GM21390 (cell line): ENCODE results near the gene CAGE1.
A peak's percentile ranks its signal among the peaks of the same experiment; 100 is the strongest.
"Not testable (repeated sequence)": the region's sequence is repeated elsewhere in the genome, so short reads cannot be mapped to it uniquely, and the experiment has no call there.

Experiments
- ATAC-seq: cut with Tn5 transposase; IDR thresholded peaks from one replicate; pipeline ENCODE4 v1.9.1; 2021; ENCODE audit not compliant: unreplicated experiment

CAGE1 gene

DNA sequence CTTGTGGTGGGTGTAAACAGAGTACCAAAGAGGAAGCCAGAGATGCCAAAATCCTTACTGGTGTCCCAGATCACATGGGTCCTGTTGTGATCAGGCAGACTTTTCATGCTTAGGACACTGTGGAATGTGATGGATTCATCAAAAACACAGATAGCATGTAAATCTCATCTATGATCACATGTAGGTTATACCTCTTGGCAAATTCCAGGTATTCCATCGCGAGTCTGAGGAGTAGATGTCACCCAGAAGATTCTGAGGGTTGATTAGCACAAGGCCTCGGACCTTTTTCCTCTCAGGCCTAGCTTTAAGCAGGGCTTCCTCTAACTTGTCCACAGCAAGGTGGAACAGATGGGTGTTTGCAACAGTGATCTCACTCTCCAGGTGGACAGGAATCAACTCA is 48.3 kb downstream of the CAGE1 start:
- no peak for ATAC-seq

DNA sequence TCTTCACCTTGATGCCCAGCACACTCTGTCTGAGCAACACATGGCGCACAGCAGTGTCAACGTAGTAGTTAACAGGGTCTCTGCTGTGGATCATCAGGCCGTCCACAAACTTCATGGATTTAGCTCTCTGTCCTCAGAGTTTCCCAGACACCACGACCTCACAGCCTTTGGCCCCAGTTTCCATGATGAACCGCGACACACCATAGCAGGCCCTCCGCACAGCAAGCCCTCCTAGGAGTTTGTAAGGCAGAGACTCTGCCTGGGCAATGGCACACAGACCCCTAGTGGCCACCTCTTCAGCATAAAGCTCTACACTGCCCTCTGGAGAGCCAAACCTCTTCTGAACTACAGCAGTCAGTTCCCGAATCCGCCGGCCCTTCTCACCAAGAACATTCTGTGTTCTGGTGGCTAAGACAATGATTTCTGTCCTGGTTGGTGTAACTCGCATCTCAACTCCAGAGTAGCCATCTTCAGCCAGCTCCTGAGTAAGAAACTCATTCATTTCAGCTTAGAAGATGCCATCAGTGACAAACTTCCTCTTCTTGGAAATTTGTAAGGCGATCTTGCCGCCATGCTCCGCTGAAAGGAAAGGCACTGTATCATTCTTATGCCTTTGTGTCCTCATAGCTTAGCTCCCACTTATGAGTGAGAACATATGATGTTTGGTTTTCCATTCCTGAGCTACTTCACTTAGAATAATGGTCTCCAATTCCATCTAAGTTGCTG is 50.4 kb downstream of the CAGE1 start:
- not testable (repeated sequence) for ATAC-seq

DNA sequence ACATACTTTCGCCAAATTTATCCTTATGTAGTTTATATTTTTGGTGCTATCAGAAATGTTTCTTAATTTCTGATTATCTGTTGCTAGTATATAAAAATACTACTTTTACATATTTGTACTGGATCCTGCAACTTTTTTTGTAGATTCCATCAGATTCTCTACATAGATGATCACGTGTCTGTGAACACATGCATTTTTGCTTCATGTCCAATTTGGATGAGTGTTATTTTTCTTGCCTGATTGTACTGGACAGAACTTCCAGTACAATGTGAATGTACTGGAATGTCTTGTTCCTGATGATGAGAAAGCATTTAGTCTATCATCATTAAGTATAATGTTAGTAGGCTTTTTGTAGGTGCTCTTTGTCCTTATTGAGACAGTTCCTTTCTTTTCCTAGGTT is 51.5 kb downstream of the CAGE1 start:
- ATAC-seq, result no peak

DNA sequence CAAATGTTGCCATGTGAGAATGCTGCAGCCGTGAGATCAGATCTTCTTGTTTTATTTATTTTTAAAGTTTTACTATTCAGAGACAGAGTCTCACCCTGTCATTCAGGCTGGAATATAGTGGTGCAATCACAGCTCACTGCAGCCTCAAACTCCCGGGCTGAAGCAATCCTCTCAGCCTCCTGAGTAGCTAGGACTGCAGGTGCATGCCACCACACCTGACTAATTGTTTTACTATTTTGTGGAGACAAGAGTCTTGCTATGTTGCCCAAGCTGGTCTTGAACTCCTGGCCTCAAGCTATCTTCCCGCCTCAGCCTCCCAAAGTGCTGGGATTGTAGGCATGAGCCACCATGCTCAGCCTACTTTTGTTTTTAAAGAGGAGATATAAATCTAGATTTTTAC is 54.0 kb downstream of the CAGE1 start:
- no peak for ATAC-seq

DNA sequence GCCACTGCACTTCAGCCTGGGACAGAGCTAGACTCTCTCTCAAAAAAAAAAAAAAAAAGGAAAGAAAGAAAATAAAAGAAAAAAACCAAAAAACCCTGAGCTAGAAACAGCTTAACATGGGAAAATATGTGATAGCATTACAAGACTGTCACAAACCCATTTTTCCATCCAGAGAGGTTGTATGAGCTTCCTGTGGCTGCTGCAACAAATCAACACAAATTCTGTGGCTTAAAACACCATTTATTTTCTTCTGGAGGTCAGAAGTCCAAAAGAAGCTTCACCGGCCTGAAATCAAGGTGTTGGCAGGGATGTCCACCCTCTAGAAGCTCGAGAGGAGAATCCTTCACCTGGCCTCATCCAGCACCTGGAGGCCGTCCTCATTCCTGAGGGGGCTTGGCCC is 54.9 kb downstream of the CAGE1 start:
- ATAC-seq, result no peak

DNA sequence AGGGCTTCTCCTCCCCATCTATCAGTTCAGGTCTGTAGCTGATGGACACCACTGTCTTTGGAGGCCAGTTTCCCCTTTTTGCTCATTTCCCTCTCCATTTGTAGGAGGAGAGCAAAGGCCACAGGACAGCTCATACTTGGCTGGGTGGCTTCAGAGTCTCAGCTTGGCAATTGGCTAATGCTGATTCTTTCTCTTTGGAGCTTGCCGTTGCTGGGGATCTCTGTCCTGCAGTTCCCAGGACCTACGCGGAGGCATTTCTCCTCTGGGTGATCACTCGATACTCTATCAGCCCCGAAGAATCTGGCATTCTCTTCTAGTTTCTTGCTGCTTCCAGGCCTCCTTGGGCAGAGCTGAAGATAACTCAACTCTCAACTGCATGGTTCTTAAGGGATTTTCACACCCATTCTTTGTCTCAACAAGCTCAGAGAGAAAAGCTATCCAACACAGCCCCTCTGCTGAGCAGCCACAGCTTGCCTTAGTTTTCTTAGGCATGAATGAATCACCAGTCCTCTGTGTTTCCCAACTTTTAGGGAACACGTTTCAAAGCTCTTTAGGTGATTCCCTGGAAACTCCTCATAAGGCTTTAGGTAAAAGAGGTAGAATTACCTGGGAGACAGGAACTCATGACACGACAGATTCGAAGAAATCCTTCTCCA is 57.3 kb downstream of the CAGE1 start:
- no peak for ATAC-seq

DNA sequence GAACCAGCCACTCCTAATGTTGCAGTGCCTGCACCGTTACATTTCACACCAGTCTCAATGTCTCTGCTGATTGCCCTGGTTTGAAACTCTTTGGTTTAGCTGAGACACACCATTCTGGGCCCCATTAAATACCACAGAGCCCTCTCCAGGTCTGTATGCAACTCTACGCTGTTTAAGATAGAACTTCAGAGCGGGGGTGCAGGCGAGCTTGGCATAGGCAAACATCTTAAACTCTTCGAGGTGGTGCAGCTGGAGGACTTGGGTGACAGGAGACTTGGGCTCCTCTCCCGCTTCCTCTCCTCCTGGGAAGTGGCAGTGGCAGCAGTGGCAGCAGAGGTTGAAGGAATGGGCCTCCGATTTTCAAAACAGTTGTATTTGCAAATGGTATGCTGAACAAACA is 58.1 kb downstream of the CAGE1 start:
- no peak for ATAC-seq

DNA sequence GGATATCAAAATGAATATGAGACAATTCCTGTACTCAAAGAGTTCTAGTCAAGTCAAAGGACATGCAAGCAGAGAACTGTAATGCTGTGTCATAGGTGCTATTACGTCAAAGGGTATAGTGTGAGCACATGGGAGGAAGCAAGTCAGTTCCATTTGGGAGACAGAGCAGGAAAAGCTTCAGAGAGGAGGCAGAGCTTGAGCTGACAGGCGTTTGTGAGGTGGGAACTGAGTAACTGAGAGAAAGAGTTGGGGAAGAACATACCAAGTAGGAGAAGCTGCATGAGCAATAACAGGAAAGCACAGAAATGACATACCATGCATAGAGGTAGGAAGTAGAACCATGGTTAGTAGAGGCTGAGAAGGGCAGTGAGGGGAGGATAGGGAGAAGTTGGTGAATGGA is 61.3 kb downstream of the CAGE1 start:
- ATAC-seq, result no peak

DNA sequence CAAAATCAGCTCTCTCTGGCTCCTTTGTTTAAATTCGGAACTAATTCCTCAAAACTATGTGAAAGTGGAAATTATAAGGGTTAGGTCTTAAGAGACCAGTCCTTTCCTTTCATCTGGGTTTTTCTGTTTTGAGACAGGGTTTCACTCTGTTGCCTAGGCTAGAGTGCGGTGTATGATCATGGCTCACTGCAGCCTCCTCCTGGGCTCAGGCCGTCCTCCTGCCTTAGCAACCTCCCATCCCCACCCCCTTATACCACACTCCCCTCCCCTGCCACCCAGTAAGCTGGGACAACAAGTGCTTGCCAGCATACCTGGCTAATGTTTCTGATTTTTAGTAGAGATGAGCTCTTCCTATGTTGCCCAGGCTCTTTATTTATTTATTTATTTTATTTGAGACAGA is 63.8 kb downstream of the CAGE1 start:
- ATAC-seq, result no peak

DNA sequence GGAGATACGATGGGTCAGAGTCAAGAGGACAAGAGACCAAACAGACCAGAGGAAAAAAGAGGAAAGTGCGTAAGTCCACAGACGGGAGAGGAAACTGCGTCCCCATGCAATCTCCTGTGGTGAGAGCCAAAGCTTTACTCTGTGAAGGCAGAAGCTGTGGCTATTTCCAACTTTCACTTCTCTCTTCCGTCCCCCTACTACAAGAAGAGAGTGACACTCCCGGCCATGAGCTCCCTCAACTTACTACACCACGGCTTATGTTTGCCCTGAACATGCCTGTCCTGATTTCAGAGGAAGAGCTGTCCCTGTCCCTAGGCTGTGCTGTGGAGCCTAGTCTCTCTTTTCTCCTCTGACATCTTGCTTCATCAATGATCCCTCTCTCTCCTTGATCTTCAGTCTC is 65.0 kb downstream of the CAGE1 start:
- peak; percentile 71 for ATAC-seq

DNA sequence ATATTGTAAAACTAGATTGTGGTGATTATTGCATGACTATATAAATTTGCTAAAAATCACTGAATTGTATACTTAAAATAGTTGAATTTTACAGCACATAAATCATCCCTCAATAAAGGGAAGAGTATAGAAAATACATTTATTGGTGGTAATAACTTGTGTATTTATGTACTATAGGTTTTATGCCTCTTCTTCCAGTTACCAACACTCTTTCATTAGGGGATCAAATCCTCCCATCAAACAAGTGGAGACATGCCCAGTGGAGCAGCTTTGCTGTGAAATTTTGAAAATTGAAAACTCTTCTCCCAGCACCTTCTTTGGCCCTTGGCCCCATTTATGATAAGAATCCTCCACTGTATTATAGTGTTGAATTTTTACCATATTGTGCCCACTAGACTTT is 66.5 kb downstream of the CAGE1 start:
- no peak for ATAC-seq

DNA sequence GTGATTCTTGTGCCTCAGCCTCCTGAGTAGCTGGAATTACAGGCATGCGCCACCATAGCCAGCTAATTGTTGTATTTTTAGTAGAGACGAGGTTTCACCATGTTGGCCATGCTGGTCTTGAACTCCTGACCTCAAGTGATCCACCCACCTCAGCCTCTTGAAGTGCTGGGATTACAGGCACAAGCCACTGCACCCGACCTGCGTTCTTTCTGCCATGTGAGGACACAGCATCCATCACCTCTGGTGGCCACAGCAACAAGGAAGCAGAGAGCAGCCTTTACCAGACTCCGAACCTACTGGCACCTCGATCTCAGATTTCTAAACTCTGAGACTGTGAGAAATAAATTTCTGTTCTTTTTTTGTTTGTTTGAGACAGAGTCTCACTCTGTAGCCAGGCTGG is 67.7 kb downstream of the CAGE1 start:
- not testable (repeated sequence) for ATAC-seq

DNA sequence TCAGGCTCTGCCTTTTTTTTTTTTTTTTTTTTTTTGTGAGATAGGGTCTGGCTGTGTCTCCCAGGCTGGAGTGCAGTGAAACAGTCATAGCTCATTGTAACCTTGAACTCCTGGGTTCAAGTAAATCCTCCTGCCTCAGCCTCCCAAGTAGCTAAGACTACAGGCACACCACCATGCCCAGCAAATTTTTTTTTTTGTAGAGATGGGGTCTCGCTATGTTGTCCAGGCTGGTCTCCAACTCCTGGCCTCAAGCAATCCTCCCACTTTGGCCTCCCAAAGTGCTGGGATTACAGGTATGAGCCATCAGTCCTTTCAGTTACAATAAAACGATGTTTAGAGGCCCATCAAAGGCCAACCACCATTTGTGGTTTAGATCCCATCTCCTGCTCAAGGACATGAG is 70.1 kb downstream of the CAGE1 start:
- ATAC-seq, result not testable (repeated sequence)

DNA sequence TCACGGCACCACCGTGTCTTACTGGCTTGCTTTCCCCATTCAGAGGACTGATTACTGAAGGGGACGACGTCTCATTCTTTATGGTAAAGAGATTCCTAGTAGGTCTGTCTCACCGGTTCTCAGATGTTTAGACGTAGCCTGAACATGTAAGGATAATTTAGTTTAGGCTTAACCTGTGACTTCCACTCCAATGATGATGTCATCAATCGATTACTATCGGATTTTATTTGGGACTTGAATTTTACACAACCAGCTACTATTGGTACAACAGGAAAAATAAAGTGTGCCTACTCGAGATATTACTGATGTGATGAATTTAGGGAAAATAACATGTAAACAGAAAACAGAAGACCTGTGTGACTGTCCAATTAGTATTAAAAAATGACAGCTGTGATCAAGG is 72.0 kb downstream of the CAGE1 start:
- ATAC-seq, result no peak

DNA sequence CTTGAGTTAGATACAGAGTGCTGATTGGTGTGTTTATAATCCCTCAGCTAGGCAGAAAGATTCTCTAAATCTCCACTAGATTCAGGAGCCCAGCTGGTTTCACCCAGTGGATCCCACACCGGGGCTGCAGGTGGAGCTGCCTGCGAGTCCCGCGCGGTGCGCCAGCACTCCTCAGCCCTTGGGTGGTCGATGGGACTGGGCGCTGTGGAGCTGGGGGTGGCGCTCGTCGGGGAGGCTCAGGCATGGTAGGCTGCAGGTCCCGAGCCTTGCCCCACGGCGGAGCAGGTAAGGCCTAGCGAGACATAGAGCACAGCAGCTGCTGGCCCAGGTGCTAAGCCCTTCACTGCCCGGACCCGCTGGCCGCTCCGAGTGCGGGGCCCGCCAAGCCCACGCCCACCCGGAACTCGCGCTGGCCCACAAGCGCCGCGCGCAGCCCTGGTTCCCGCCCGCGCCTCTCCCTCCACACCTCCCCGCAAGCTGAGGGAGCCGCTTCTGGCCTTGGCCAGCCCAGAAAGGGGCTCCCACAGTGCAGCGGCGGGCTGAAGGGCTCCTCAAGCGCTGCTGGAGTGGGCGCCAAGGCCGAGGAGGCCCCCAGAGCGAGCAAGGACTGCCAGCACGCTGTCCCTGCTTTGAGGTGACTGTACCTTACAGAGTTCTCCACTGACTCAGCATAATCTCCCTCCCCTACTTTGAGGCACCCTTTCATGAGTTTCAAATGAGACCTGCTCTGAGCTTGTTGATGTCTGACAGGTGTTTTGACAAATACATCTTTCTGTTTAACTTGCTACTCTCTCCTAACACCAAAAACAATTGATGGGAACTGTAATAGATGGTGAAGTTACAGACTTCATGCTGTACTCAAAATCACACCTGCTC is 72.6 kb downstream of the CAGE1 start:
- no peak for ATAC-seq

DNA sequence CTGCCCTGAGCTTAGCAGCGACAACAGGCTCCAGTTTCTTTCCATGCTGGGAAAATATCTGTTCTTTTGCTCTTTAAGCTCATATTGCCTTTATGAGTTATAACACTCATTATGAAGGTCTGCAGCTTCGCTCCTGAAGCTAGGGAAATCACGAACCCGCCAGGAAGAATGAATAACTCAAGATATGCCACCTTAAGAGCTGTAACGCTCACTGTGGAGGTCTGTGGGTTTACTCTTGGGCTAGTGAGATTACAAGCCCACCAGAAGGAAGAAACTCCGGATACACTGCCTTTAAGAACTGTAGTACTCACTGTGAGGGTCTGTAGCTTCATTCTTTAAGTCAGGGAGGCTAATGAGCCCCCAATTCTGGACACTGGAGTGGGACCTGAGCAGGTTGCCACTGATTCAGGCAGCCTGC is 73.6 kb downstream of the CAGE1 start:
- no peak for ATAC-seq

DNA sequence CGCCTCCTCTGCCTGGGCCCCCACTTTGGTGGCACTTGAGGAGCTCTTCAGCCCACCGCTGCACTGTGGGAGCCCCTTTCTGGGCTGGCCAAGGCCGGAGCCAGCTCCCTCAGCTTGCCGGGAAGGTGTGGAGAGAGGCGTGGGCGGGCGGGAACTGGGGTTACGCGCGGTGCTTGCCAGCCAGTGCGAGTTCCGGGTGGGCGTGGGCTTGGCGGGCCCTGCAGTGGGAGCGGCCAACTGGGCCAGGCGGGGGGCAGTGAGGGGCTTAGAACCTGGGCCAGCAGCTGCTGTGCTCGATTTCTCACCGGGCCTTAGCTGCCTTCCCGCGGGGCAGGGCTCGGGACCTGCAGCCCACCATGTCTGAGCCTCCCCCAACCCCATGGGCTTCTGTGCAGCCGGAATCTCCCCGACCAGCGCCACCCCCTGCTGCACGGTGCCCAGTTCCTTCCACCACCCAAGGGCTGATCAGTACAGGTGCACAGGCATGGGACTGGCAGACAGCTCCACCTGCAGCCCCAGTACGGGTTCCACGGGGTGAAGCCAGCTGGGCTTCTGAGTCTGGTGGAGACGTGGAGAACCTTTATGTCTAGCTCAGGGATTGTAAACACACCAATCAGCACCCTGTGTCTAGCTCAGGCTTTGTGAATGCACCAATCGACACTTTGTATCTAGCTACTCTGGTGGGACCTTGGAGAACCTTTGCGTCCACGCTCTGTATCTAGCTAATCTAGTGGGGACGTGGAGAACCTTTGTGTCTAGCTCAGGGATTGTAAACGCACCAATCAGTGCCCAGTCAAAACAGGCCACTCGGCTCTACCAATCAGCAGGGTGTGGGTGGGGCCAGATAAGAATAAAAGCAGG is 74.2 kb downstream of the CAGE1 start:
- not testable (repeated sequence) for ATAC-seq

DNA sequence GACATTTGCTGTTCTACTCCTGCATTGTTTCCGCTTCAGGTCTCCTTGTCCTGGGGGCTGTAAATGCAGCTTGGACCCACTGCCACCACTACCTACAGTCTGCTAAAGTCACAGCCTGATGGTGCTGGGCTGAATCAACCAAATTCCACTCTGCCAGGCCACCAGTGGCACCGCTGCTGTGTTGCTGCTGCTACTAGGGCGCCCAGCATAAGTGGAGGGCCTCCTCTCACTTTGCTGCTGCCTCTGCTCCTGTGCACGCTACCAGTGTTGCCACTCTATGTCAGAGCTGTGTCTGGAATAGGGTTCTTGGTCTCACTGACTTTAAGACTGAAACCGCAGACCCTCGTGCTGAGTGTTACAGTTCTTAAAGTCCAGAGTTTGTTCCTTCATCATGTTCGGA is 75.1 kb downstream of the CAGE1 start:
- ATAC-seq, result no peak

DNA sequence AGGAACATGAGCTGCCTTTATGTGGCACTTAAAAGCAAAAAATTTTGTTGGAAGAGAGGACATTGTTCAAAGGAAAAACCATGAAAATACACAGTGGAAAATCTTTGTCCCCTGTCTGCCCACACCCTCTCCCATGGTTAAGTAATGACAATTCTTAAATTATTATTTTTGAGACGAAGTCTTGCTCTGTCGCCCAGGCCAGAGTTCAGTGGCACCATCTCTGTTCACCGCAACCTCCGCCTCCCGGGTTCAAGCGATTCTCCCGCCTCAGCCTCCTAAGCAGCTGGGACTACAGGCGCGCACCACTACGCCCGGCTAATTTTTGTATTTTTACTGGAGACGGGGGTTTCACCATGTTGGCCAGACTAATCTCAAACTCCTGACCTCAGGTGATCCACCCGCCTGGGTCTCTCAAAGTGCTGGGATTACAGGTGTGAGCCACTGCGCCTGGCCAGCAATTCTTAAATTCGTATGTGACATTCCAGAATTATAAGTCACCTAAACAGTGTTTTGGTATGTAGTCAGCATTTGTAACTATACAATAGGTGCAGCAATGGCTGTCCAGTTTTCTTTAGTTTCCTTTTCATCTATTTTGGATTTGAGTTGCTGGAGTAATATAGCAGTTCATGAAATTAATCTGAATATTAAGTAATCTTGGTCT is 75.9 kb downstream of the CAGE1 start:
- peak; percentile 2 for ATAC-seq
